OCI-LY1 (cell line): ENCODE results near the gene PYCR2.

Experiments
- CTCF ChIP-seq: fragments of 200-600 bp; sonication (generic), shearing (Covaris generic); IDR thresholded peaks from 2 replicates; pipeline ENCODE4 v1.5.1; 2017; ENCODE audit warnings: mild to moderate bottlenecking, antibody characterized with exemption, low read length, moderate library complexity, mixed read lengths
- EZH2 ChIP-seq: fragments of 200-600 bp; sonication (generic), shearing (Covaris generic); IDR thresholded peaks from 2 replicates; pipeline ENCODE4 v1.8.0; 2017; ENCODE audit warnings: borderline replicate concordance, mixed run types, mild to moderate bottlenecking, antibody characterized with exemption, low read length, moderate library complexity, mixed read lengths

- TF ChIP-seq CTCF (no peak), EZH2 (no peak)
Measured at GRCh38 chr1:225945564-225945963, 21.5 kb upstream of the PYCR2 start.
